HG03159 (cell line): ENCODE data around the gene SUCO.
"Not testable (repeated sequence)": the region's sequence is repeated elsewhere in the genome, so short reads cannot be mapped to it uniquely, and the experiment has no call there.

Source experiments
- ATAC-seq: cut with Tn5 transposase; IDR thresholded peaks from one replicate; pipeline ENCODE4 v1.9.1; 2021; ENCODE audit warnings: mild to moderate bottlenecking, moderate library complexity; ENCODE audit not compliant: unreplicated experiment

SUCO gene

GRCh38 chr1:172557270-172557669 is 24.3 kb downstream of the SUCO start:
- no peak for ATAC-seq

GRCh38 chr1:172559572-172560210 is 26.7 kb downstream of the SUCO start:
- no peak for ATAC-seq

DNA sequence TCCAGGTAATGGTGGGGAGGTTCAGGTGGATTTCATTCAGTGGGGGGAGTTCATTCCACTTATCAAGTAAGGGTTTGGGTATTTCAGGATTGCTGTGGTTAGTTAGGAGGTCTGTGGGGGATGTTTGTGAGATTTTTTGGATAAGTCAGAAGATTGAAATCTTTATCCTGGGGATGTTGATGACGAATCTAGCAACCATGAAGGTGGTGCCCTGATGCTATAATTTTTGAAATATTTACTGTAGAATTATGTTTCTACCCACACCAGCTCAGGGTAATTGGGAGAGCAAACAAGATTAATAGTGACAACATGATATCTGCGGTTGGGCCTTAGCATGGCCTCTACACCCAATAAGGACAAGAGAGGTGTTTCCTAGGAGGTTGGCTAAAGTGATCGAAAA is 28.3 kb downstream of the SUCO start:
- no peak for ATAC-seq

DNA sequence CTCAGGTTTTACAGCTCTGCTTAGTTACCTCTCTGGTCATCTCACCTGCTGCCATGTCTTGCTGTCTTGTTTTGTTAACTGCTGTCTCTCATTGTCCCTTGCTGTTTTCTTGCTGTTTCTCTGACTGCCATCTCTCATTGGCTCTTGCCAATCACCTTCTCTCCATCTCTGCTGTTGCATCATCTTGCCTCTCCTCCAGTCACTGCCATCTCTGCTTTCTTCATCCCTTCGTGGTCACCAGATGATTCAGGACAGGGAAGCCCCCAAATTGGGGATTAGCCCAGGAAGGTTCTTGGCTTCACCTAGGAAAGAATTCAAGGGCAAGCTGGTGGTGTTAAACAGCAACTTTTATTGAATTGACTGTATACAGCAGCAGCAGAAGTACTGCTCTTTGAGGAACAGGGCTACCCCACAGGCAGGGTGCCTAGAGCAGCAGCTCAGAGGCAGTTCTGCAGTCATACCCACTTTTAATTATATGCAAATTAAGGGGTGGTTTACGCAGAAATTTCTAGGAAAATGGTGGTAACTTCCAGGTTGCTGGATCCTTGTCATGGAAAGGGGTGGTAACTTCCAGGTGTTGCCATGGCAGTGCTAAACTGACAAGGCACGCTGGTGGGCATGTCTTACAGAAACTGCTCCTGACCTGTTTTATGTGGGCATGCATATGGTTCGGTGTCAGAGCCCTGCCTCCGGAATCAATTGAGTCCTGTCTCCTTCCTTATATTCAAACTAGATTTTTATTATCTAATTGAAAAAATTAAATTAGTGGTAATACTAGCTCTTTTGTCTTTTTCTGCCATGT is 33.4 kb downstream of the SUCO start:
- ATAC-seq = no peak

GRCh38 chr1:172567720-172568119 is 34.8 kb downstream of the SUCO start:
- no peak for ATAC-seq

DNA sequence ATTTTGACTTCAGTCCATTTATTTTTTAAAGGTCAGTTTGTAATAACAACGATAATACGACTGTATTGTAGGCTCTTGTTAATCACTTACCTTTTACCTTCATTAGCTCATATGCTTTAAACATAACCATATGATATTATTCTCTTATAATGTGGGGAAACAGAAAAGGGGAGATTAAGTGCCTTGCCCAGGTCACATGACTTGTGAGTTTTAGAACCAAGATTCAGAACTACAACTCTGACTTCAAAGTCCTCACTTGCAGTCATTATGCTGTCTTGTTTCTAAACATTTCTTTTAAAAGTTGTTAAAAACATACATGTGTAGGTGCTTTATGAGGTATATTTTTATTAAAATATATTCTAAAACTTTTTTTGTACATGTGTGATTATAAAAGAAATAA is 41.1 kb downstream of the SUCO start:
- no peak for ATAC-seq

GRCh38 chr1:172578586-172578985 is 45.6 kb downstream of the SUCO start:
- no peak for ATAC-seq

DNA sequence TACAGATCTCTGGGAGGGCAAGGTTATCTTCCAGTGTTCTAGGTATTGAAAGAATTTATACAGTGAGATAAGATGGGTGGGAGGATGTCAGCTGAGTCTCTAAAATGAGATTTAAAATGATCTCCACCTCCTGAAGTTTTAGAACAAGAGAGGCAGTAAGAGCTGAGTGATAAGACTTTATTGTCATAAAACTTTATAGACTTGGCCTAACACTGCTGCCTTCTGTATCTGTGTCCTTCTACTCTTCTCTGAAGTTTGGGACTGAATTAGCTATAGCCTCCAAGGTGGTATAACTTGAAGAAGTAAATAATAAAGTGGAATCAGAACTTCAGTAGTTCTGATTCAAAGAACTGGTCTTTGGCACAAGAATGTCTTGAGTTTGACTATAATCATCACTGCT is 48.3 kb downstream of the SUCO start:
- ATAC-seq = no peak

DNA sequence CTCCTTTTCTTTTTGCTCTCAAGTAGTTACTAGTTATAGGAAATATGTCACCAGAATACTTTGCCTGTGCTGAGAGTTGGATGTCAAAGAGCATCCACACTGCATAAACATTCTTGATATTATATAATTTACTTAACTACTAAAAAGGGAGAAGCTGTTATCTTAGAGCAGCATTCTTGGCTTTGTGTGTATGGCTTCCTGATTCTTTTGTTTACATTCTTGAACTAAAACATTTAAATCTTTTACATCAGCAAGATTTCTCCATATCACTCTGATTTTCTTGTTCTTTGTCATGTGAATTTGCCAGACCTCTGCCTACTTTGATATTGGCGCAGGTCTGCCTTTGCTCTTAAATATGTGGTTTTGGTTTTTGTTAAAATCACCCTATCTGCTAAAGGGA is 48.8 kb downstream of the SUCO start:
- no peak for ATAC-seq

GRCh38 chr1:172582889-172583288 is 49.9 kb downstream of the SUCO start:
- ATAC-seq = no peak

DNA sequence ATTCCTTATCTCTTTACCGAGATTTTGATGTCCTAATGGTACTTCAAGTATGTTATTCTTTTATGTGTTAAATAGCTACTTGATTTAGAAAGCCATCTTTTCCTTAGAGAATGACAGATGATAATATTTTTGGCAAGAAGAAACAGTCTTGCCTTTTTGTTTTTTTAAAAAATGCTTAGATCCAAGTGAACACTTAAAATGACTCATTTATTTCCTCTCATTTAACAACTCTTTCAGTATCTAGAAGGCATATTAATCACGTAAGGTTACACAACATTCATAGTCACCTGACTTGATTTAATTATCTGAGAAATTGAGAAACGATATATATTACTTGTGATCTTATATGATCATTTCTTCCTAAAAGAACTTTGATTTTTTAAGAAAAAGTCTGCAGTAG is 52.4 kb downstream of the SUCO start:
- no peak for ATAC-seq

DNA sequence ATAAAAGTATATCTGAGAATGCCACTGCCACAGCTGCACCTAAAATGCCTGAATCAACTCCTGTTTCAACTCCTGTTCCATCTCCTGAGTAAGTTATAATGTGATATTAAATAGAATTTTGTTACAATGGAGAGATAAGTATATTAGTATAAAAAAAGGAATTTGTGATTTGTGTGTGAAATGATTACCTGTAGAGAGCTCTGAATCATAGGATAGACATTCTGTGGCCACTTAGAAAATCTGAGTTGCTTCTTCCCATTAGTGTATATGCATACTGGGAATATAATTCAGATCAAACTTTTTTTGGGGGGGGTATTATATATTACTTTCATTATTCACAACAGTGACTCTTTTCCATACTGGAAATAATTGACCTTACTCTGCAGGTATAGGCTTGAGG is 52.9 kb downstream of the SUCO start:
- no peak for ATAC-seq

DNA sequence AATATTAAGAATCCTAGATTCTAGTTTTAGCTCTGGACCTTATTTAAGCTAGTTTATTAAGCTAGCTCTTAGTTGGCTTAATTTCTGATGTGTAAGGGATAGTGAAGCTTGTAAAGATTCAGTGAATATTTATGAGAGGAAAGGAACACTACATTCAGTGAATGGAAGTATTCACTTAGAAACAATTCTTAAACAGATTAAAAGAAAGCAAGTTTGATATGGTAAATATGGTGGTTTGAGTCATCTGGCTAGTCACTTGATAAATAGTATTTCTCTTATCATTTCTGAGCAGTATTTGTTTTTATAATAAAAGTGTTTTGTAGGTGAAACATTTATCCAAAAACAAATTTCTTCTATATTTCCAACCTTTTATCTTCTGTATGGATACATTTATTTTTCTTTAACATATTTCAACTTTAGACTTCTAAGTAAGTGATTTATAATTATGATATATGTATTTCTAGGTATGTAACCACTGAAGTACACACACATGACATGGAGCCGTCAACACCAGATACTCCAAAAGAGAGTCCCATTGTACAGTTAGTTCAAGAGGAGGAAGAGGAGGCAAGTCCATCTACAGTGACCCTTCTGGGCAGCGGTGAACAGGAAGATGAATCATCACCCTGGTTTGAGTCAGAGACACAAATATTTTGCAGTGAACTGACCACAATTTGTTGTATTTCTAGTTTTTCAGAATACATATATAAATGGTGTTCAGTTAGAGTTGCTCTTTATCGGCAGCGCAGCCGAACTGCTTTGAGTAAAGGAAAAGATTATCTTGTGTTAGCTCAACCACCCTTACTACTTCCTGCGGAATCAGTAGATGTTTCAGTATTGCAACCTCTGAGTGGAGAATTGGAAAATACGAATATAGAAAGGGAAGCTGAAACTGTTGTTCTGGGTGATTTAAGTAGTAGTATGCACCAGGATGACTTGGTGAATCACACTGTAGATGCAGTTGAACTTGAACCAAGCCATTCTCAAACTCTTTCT is 55.6 kb downstream of the SUCO start:
- no peak for ATAC-seq

GRCh38 chr1:172589553-172589952 is 56.6 kb downstream of the SUCO start:
- ATAC-seq = no peak

- not testable (repeated sequence) for ATAC-seq
Observed at GRCh38 chr1:172591429-172591828, 58.5 kb downstream of the SUCO start.

DNA sequence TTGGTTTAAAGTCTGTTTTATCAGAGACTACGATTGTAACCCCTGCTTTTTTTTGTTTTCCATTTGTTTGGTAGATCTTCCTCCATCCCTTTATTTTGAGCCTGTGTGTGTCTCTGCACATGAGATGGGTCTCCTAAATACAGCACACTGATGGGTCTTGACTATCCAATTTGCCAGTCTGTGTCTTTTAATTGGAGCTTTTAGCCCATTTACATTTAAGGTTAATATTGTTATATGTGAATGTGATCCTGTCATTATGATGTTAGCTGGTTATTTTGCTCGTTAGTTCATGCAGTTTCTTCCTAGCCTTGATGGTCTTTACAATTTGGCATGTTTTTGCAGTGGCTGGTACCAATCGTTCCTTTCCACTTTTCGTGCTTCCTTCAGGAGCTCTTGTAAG is 62.1 kb downstream of the SUCO start:
- ATAC-seq = not testable (repeated sequence)

DNA sequence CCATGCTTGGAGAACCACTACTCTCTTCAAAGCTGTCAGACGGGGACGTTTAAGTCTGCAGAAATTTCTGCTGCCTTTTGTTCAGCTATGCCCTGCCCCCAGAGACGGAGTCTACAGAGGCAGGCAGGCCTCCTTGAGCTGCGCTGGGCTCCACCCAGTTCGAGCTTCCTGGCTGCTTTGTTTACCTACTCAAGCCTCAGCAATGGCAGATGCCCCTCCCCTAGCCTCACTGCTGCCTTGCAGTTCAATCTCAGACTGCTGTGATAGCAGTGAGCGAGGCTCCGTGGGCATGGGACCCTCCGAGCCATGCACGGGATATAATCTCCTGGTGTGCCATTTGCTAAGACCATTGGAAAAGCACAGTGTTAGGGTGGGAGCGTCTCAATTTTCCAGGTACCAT is 63.8 kb downstream of the SUCO start:
- ATAC-seq = not testable (repeated sequence)

GRCh38 chr1:172599912-172600311 is 67.0 kb downstream of the SUCO start:
- ATAC-seq = no peak

DNA sequence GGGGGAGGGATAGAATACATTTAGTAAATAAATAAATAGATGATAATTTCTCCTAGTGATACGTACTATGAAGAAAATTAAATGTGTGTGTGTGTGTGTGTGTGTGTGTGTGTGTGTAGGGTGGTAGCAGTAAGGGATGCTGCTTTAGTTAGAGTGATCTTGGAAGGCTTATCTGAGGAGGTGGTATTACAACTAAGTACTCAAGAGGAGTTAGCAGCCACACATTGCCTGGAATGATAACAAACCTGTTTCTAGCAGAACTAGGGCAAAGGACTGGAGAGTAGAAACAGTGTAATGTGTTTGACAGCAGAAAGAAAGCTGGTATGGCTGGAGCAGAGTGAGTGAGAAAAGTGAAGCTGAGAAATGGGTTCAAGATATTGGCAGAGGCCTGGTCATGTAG is 67.7 kb downstream of the SUCO start:
- no peak for ATAC-seq

DNA sequence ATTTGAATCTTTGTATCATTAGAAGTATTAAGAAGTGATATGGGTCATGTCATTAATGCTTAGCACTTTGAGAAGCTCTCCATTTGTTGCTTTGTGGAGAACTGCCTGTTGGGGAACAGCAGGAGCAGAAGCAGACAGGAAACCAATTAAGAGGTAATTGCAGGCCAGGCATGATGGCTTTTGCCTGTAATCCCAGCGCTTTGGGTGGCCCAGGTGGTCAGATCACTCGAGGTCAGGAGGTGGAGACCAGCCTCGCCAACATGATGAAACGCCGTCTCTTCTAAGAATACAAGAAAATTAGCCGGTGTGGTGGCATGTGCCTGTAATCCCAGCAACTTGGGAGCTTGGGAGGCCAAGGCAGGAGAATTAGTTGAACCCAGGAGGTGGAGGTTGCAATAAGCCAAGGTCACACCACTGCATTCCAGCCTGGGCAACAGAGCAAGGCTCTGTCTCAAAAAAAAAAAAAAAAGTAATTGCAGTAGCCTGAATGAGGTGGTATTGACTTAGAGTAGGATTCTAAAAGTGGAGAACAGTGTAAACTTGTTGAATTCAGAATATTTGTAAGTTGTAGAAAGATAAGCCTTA is 68.2 kb downstream of the SUCO start:
- no peak for ATAC-seq

DNA sequence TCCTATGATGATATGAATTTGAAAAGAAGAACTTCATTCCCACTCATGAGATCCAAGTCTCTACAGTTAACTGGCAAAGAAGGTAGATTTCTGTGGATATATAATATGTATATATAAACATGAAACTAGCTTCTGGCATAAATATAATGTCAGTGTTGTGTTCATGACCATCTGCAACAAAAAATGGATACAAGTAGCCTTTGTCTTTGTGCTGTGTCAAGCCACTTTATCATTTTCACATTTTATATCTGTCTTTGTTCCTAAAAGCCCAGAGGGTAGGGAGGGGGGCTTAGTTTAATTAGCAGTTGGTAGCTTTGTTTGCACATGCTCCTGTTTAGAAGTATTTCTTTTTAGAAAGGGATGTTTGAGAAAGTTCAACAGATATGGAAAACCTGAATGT is 69.8 kb downstream of the SUCO start:
- ATAC-seq = no peak
